GM12878 (cell line): ENCODE data around the gene OCIAD2.

Source experiments
- BHLHE40 ChIP-seq, 2 experiments: fragments of 450-650 bp in 1 of 2; IDR thresholded peaks; 2 replicates each; pipeline ENCODE4 v1.6.1; 2011 to 2017; ENCODE audit warnings: low read depth in 2 of 2, borderline replicate concordance in 1 of 2, improper control_type of control experiment in 1 of 2, low read length in 1 of 2, mild to moderate bottlenecking in 1 of 2
- CEBPB ChIP-seq, 2 experiments: fragments of 150-350 bp in 1 of 2; IDR thresholded peaks; 2 replicates each; pipeline ENCODE4 v1.6.1; 2012 to 2014; ENCODE audit warnings: low read depth in 2 of 2, low read length in 2 of 2, borderline replicate concordance in 1 of 2, inconsistent platforms in 1 of 2
- SRF ChIP-seq, 2 experiments: IDR thresholded peaks; 2 replicates each; pipeline ENCODE4 v1.6.1; 2011; ENCODE audit warnings: low read depth in 2 of 2, low read length in 2 of 2, mild to moderate bottlenecking in 1 of 2, moderate library complexity in 1 of 2
- SUZ12 ChIP-seq: fragments of 200-600 bp; sonication (generic); IDR thresholded peaks from one replicate; pipeline ENCODE4 v1.6.1; 2018; ENCODE audit warnings: antibody characterized with exemption, mild to moderate bottlenecking; ENCODE audit not compliant: unreplicated experiment
- YY1 ChIP-seq: IDR thresholded peaks from 2 replicates; pipeline ENCODE4 v1.6.1; 2011; ENCODE audit warnings: low read depth, mild to moderate bottlenecking, low read length
- ZNF24 ChIP-seq: fragments of 450-650 bp; IDR thresholded peaks from 2 replicates; pipeline ENCODE4 v1.6.1; 2017; ENCODE audit warnings: antibody characterized with exemption, mild to moderate bottlenecking
- TF ChIP-seq, protein P1 (sequence below): fragments of 450-650 bp; IDR thresholded peaks from 2 replicates; pipeline ENCODE4 v1.6.1; 2017; ENCODE audit warnings: mild to moderate bottlenecking, low read depth, inconsistent platforms; ENCODE audit not compliant: poor library complexity, severe bottlenecking
- TF ChIP-seq, protein P2 (sequence below), 3 experiments: IDR thresholded peaks in 2 of 3; conservative IDR thresholded peaks in 1 of 3; 2 replicates each; pipeline ENCODE4 v1.5.1; 2011; ENCODE audit warnings: low read depth in 3 of 3, low read length in 3 of 3, mild to moderate bottlenecking in 3 of 3, control low read depth in 2 of 3, moderate library complexity in 2 of 3, inconsistent platforms in 1 of 3, mixed read lengths in 1 of 3; ENCODE audit not compliant: control insufficient read depth in 2 of 3, insufficient read depth in 1 of 3; ENCODE audit errors: extremely low read depth in 1 of 3

DNA sequence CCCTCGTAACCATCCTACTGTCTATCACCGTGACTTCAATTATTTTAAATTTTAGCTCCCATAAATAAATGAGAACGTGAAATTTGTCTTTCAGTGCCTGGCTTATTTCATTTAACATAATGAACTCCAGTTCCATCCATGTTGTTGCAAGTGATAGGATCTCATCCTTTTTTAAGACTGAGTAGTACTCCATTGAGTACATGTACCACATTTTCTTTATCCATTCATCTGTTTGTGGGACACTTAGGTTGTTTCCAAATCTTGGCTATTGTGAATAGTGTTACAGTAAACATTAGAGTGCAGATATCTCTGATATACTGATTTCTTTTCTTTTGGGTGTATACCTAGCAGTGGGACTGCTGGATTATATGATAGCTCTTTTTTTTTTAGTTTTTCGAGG lies 42.8 kb downstream of the OCIAD2 start:
- TF ChIP-seq, protein P1, sequence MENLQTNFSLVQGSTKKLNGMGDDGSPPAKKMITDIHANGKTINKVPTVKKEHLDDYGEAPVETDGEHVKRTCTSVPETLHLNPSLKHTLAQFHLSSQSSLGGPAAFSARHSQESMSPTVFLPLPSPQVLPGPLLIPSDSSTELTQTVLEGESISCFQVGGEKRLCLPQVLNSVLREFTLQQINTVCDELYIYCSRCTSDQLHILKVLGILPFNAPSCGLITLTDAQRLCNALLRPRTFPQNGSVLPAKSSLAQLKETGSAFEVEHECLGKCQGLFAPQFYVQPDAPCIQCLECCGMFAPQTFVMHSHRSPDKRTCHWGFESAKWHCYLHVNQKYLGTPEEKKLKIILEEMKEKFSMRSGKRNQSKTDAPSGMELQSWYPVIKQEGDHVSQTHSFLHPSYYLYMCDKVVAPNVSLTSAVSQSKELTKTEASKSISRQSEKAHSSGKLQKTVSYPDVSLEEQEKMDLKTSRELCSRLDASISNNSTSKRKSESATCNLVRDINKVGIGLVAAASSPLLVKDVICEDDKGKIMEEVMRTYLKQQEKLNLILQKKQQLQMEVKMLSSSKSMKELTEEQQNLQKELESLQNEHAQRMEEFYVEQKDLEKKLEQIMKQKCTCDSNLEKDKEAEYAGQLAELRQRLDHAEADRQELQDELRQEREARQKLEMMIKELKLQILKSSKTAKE, result no peak
- TF ChIP-seq CEBPB (IDR thresholded peaks at IDR 0.05; ENCODE audit: borderline replicate concordance in 1 of 2, low read depth in 2 of 2, low read length in 2 of 2) (no peak), SUZ12 (no peak), ZNF24 (no peak), SRF (IDR thresholded peaks at IDR 0.05; ENCODE audit: low read depth in 2 of 2, low read length in 2 of 2) (no peak), YY1 (no peak), BHLHE40 (IDR thresholded peaks at IDR 0.05; ENCODE audit: borderline replicate concordance in 1 of 2, low read depth in 2 of 2, low read length in 1 of 2) (no peak)
- TF ChIP-seq, protein P2, sequence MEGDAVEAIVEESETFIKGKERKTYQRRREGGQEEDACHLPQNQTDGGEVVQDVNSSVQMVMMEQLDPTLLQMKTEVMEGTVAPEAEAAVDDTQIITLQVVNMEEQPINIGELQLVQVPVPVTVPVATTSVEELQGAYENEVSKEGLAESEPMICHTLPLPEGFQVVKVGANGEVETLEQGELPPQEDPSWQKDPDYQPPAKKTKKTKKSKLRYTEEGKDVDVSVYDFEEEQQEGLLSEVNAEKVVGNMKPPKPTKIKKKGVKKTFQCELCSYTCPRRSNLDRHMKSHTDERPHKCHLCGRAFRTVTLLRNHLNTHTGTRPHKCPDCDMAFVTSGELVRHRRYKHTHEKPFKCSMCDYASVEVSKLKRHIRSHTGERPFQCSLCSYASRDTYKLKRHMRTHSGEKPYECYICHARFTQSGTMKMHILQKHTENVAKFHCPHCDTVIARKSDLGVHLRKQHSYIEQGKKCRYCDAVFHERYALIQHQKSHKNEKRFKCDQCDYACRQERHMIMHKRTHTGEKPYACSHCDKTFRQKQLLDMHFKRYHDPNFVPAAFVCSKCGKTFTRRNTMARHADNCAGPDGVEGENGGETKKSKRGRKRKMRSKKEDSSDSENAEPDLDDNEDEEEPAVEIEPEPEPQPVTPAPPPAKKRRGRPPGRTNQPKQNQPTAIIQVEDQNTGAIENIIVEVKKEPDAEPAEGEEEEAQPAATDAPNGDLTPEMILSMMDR (IDR thresholded peaks at IDR 0.05 in 2 of 3, conservative IDR thresholded peaks at IDR 0.05 in 1 of 3; ENCODE audit: control insufficient read depth in 2 of 3, extremely low read depth in 1 of 3, insufficient read depth in 1 of 3, low read depth in 3 of 3, low read length in 3 of 3), result no peak
